IMR-90 (cell line): ENCODE results near the gene LTBP1. TPM values are rescaled to one million over a fixed set of nuclear protein-coding genes. Genes with fewer than 3 reads are reported as not detected.

ENCODE experiments used
- ATAC-seq: fragments of 200-7000 bp; cut with Tn5 transposase; 2 replicates; pipeline ENCODE4 v1.9.1; 2020; ENCODE audit warnings: low read depth, mild to moderate bottlenecking, moderate library complexity
- BruUV-seq: library from RNA; stranded (reverse); fragments of 400-500 nt; replicated peaks from 2 replicates; lab custom pipeline; 2021; lab: Mats Ljungman, UMichigan
- CTCF ChIA-PET: fragments of 300-600 bp; formaldehyde crosslinking; extraction: SDS; loops from one replicate; lab custom pipeline; 2021; ENCODE audit warnings: antibody characterized with exemption; lab: Yijun Ruan, JAX
- POLR2A ChIA-PET: fragments of 300-600 bp; sonication (Branson Sonifier 250); formaldehyde crosslinking; loops from one replicate; lab custom pipeline; 2022; ENCODE audit warnings: antibody characterized with exemption; ENCODE audit not compliant: unreplicated experiment; lab: Charles Lee
- DNase-seq: peaks from one replicate; pipeline ENCODE4 v3.0.0; 2013
- H2AFZ ChIP-seq: replicated peaks from 2 replicates; pipeline ENCODE3; 2013; ENCODE audit warnings: low read length, mild to moderate bottlenecking; ENCODE audit not compliant: poor library complexity
- H2AK5ac ChIP-seq: 2 replicates; pipeline ENCODE4 v1.6.1; 2013; ENCODE audit warnings: low read depth, low read length, inconsistent platforms
- H2AK9ac ChIP-seq: replicated peaks from 2 replicates; pipeline ENCODE3; 2013; ENCODE audit warnings: mild to moderate bottlenecking, low read depth, low read length, moderate library complexity; ENCODE audit not compliant: poor library complexity
- H2BK120ac ChIP-seq: 2 replicates; pipeline ENCODE4 v1.6.1; 2013; ENCODE audit warnings: low read depth, low read length, inconsistent platforms
- H2BK15ac ChIP-seq: 3 replicates; pipeline ENCODE4 v1.6.1; 2013; ENCODE audit warnings: low read depth, low read length, inconsistent platforms
- H2BK20ac ChIP-seq: 2 replicates; pipeline ENCODE4 v1.6.1; 2013; ENCODE audit warnings: low read depth, mild to moderate bottlenecking, inconsistent platforms, low read length, moderate library complexity
- H2BK5ac ChIP-seq: 2 replicates; pipeline ENCODE4 v1.6.1; 2013; ENCODE audit warnings: mild to moderate bottlenecking, low read depth, low read length, inconsistent platforms; ENCODE audit not compliant: poor library complexity, severe bottlenecking
- H3K14ac ChIP-seq: replicated peaks from 2 replicates; pipeline ENCODE4 v1.6.1; 2013; ENCODE audit warnings: low read depth, low read length, inconsistent platforms
- H3K18ac ChIP-seq: 2 replicates; pipeline ENCODE4 v1.6.1; 2013; ENCODE audit warnings: low read depth, low read length, control low read depth
- H3K23ac ChIP-seq: 2 replicates; pipeline ENCODE4 v1.6.1; 2013; ENCODE audit warnings: low read depth, low read length, inconsistent platforms
- H3K27ac ChIP-seq: 2 replicates; pipeline ENCODE4 v1.5.1; 2013; ENCODE audit warnings: mild to moderate bottlenecking, control low read depth, low read length; ENCODE audit not compliant: insufficient read depth
- H3K27me3 ChIP-seq: 2 replicates; pipeline ENCODE4 v1.6.1; 2013; ENCODE audit warnings: low read length; ENCODE audit not compliant: control insufficient read depth, insufficient read depth
- H3K36me3 ChIP-seq: 2 replicates; pipeline ENCODE4 v1.6.1; 2013; ENCODE audit warnings: low read length, mixed read lengths; ENCODE audit not compliant: control insufficient read depth, insufficient read depth
- H3K4ac ChIP-seq: 2 replicates; pipeline ENCODE4 v1.6.1; 2013; ENCODE audit warnings: low read depth, low read length, inconsistent platforms
- H3K4me1 ChIP-seq: 2 replicates; pipeline ENCODE4 v1.6.1; 2013; ENCODE audit warnings: low read length, mixed read lengths; ENCODE audit not compliant: control insufficient read depth, insufficient read depth
- H3K4me2 ChIP-seq: 2 replicates; pipeline ENCODE4 v1.6.1; 2013; ENCODE audit warnings: low read depth, mild to moderate bottlenecking, control low read depth, low read length, moderate library complexity
- H3K4me3 ChIP-seq: 2 replicates; pipeline ENCODE4 v1.5.1; 2013; ENCODE audit warnings: low read depth, mild to moderate bottlenecking, control low read depth, low read length, moderate library complexity; ENCODE audit not compliant: insufficient read depth
- H3K56ac ChIP-seq: 2 replicates; pipeline ENCODE4 v1.6.1; 2013; ENCODE audit warnings: low read length, inconsistent platforms; ENCODE audit not compliant: insufficient read depth; ENCODE audit errors: extremely low read depth
- H3K79me1 ChIP-seq, 2 experiments: 2 replicates each; pipeline ENCODE4 v1.6.1; 2013; ENCODE audit warnings: low read length in 2 of 2, inconsistent platforms in 1 of 2, low read depth in 1 of 2
- H3K9ac ChIP-seq: 2 replicates; pipeline ENCODE4 v1.6.1; 2013; ENCODE audit warnings: low read depth, low read length, control low read depth
- H3K9me1 ChIP-seq: 2 replicates; pipeline ENCODE4 v1.6.1; 2013; ENCODE audit warnings: low read length, inconsistent platforms; ENCODE audit not compliant: insufficient read depth
- H3K9me3 ChIP-seq: 2 replicates; pipeline ENCODE4 v1.6.1; 2013; ENCODE audit warnings: low read length; ENCODE audit not compliant: control insufficient read depth, insufficient read depth
- H4K20me1 ChIP-seq: 2 replicates; pipeline ENCODE4 v1.6.1; 2013; ENCODE audit warnings: low read length, inconsistent platforms; ENCODE audit not compliant: insufficient read depth
- H4K5ac ChIP-seq: 2 replicates; pipeline ENCODE4 v1.6.1; 2013; ENCODE audit warnings: mild to moderate bottlenecking, low read depth, low read length, control low read depth
- H4K8ac ChIP-seq, 2 experiments: 2 replicates each; pipeline ENCODE4 v1.6.1; 2013; ENCODE audit warnings: low read depth in 2 of 2, low read length in 2 of 2, control low read depth in 1 of 2, inconsistent platforms in 1 of 2
- H4K91ac ChIP-seq: 2 replicates; pipeline ENCODE4 v1.6.1; 2013; ENCODE audit warnings: low read depth, low read length, inconsistent platforms; ENCODE audit not compliant: insufficient read depth
- BHLHE40 ChIP-seq: fragments of 150-350 bp; IDR thresholded peaks from 2 replicates; pipeline ENCODE4 v1.6.1; 2016; ENCODE audit warnings: mild to moderate bottlenecking, low read depth, low read length
- CEBPB ChIP-seq: IDR thresholded peaks from 2 replicates; pipeline ENCODE4 v1.6.1; 2012; ENCODE audit warnings: low read depth, low read length, improper control_type of control experiment
- CHD1 ChIP-seq: IDR thresholded peaks from 2 replicates; pipeline ENCODE4 v1.6.1; 2012; ENCODE audit warnings: low read depth, low read length, improper control_type of control experiment
- ELK1 ChIP-seq: fragments of 150-350 bp; IDR thresholded peaks from 2 replicates; pipeline ENCODE4 v1.6.1; 2016; ENCODE audit warnings: low read depth, mild to moderate bottlenecking, low read length, moderate library complexity, borderline replicate concordance
- FOS ChIP-seq: fragments of 150-350 bp; IDR thresholded peaks from 2 replicates; pipeline ENCODE4 v1.6.1; 2016; ENCODE audit warnings: low read depth, low read length
- MAFK ChIP-seq: IDR thresholded peaks from 2 replicates; pipeline ENCODE4 v1.6.1; 2012; ENCODE audit warnings: low read depth, low read length, improper control_type of control experiment
- MXI1 ChIP-seq: IDR thresholded peaks from 2 replicates; pipeline ENCODE4 v1.6.1; 2012; ENCODE audit warnings: low read depth, mild to moderate bottlenecking, low read length, moderate library complexity, borderline replicate concordance
- NFE2L2 ChIP-seq: fragments of 150-350 bp; IDR thresholded peaks from 2 replicates; pipeline ENCODE4 v1.6.1; 2016; ENCODE audit warnings: low read depth, mild to moderate bottlenecking, low read length
- POLR2A ChIP-seq: IDR thresholded peaks from 2 replicates; pipeline ENCODE4 v1.6.1; 2012; ENCODE audit warnings: mild to moderate bottlenecking, low read depth, low read length
- RAD21 ChIP-seq: IDR thresholded peaks from 2 replicates; pipeline ENCODE4 v1.6.1; 2012; ENCODE audit warnings: low read length, improper control_type of control experiment
- RCOR1 ChIP-seq: IDR thresholded peaks from 2 replicates; pipeline ENCODE4 v1.6.1; 2012; ENCODE audit warnings: mild to moderate bottlenecking, low read length, improper control_type of control experiment; ENCODE audit not compliant: insufficient replicate concordance
- RFX5 ChIP-seq: IDR thresholded peaks from 2 replicates; pipeline ENCODE4 v1.8.0; 2012; ENCODE audit warnings: low read depth, mild to moderate bottlenecking, low read length, moderate library complexity
- WGBS, 2 experiments: methylation state at CpG; one replicate each; pipeline versions ENCODE4 v1.1.5 to v1.1.7; 2013; ENCODE audit warnings: missing lambda C conversion rate in 2 of 2; ENCODE audit not compliant: insufficient read length in 1 of 2; ENCODE audit errors: extremely low coverage in 2 of 2; 5-methylcytosine and 5-hydroxymethylcytosine counted together
- dilution Hi-C: fragments of 300-500 bp; cut with HindIII; formaldehyde crosslinking; loops from one replicate; pipeline ENCODE4 v1.14.3; 2018; ENCODE audit warnings: low sequenced_read_pairs; ENCODE audit not compliant: unreplicated experiment
- in situ Hi-C: fragments of 300-500 bp; cut with MboI; formaldehyde crosslinking; loops from 3 replicates; pipeline ENCODE4 v1.14.3; 2019; ENCODE audit warnings: low sequenced_read_pairs, inconsistent platforms, mixed read lengths
- intact Hi-C: fragments of 100-400 bp; cut with micrococcal nuclease; formaldehyde crosslinking; loops from 2 replicates; pipeline ENCODE4 v1.10.0; 2022
- polyA plus RNA-seq, 3 experiments: library from polyadenylated mRNA; depleted of rRNA; stranded (reverse); fragments of >200 nt; gene quantifications; 2 replicates each; pipeline ENCODE4 v1.2.3, GENCODE V29; 2012; ENCODE audit warnings: low replicate concordance in 1 of 3
- total RNA-seq: library from RNA; depleted of rRNA; stranded (reverse); fragments of >200 nt; gene quantifications from 2 replicates; pipeline ENCODE4 v1.2.3, GENCODE V29; 2012
- TF ChIP-seq, protein P1 (sequence below): conservative IDR thresholded peaks from 2 replicates; pipeline ENCODE4 v1.5.1; 2012; ENCODE audit warnings: mild to moderate bottlenecking, low read depth, low read length, improper control_type of control experiment
- TF ChIP-seq, protein P2 (sequence below): fragments of 150-350 bp; IDR thresholded peaks from 2 replicates; pipeline ENCODE4 v1.6.1; 2017; ENCODE audit warnings: mild to moderate bottlenecking, antibody characterized with exemption, low read length, low read depth

Gene LTBP1
- total and polyA plus RNA-seq, 2 of the 4 experiments (the other 2 are of a cell fraction), result 235 to 326 TPM

GRCh38 chr2:33210626-33211025 is 263.9 kb downstream of the LTBP1 start (continued):
- TF ChIP-seq RCOR1, result peak; percentile 28

- H4K8ac ChIP-seq, result peak overlapping the region; percentile 37 to 90
- H4K20me1 ChIP-seq, result no peaks in the 10 kb centered on the region
- peaks cover 39% of the 10 kb centered on the region for H3K4me1 ChIP-seq
- H3K23ac ChIP-seq, result peak overlapping the region; percentile 97; the same call in 1 of the 2 replicates
- H3K18ac ChIP-seq, result peak overlapping the region; percentile 90
- H4K91ac ChIP-seq, result peak overlapping the region; percentile 89
- peak overlapping the region; percentile 86; the same call in 2 of the 3 replicates for H2BK15ac ChIP-seq
- H3K9ac ChIP-seq, result peak overlapping the region; percentile 42; the same call in 1 of the 2 replicates
- POLR2A ChIA-PET, result interaction anchor here (0.6 kb wide), 2 partner anchors 18 to 407 kb away, joined by 3 read pairs; no protein-coding TSS in a partner anchor
- no peaks in the 10 kb centered on the region for H3K9me3 ChIP-seq
- peak overlapping the region; percentile 97 for H2AK5ac ChIP-seq
- peak overlapping the region; percentile 99 for H2BK120ac ChIP-seq
- peaks cover 36 to 73% of the 10 kb centered on the region in 2 experiments for H3K79me1 ChIP-seq
- no peak overlapping the region for H2AK9ac ChIP-seq
- CTCF ChIA-PET, result no interaction called here
- peak overlapping the region; percentile 87 for H4K5ac ChIP-seq
- peaks cover 15% of the 10 kb centered on the region for H3K36me3 ChIP-seq
- peaks cover 36% of the 10 kb centered on the region for H3K9me1 ChIP-seq
- no TSS peak for BruUV-seq
- dilution Hi-C loops, result no loop called here
- peak overlapping the region; percentile 58 for H3K56ac ChIP-seq
- intact Hi-C loops, result no loop called here
- in situ Hi-C loops, result no loop called here
- DNase-seq (peak; percentile 98), ATAC-seq (peak; percentile 57)
- no peak overlapping the region for H2AFZ ChIP-seq
- H3K27me3 ChIP-seq, result no peaks in the 10 kb centered on the region
- peak overlapping the region; percentile 94 for H3K14ac ChIP-seq
- peak overlapping the region; percentile 99 for H2BK20ac ChIP-seq
- 0% methylated on average over 1 of the region's 3 CpGs; no CpG with 5 or more reads in 1 of the 2 experiments for WGBS, 2 experiments
- peak overlapping the region; percentile 94 for H3K4ac ChIP-seq
- H2BK5ac ChIP-seq, result peak overlapping the region; percentile 99
- no peak overlapping the region for H3K4me3 ChIP-seq
- H3K4me2 ChIP-seq, result peak overlapping the region; percentile 44; the same call in 1 of the 2 replicates
- peak overlapping the region; percentile 99 for H3K27ac ChIP-seq
- TF ChIP-seq, protein P1, sequence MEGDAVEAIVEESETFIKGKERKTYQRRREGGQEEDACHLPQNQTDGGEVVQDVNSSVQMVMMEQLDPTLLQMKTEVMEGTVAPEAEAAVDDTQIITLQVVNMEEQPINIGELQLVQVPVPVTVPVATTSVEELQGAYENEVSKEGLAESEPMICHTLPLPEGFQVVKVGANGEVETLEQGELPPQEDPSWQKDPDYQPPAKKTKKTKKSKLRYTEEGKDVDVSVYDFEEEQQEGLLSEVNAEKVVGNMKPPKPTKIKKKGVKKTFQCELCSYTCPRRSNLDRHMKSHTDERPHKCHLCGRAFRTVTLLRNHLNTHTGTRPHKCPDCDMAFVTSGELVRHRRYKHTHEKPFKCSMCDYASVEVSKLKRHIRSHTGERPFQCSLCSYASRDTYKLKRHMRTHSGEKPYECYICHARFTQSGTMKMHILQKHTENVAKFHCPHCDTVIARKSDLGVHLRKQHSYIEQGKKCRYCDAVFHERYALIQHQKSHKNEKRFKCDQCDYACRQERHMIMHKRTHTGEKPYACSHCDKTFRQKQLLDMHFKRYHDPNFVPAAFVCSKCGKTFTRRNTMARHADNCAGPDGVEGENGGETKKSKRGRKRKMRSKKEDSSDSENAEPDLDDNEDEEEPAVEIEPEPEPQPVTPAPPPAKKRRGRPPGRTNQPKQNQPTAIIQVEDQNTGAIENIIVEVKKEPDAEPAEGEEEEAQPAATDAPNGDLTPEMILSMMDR, result no peak
- TF ChIP-seq RAD21 (peak; percentile 25; the same call in 1 of the 2 replicates), RCOR1 (peak; percentile 36), FOS (peak; percentile 66), RFX5 (no peak), MXI1 (no peak), NFE2L2 (peak; percentile 24; the same call in 1 of the 2 replicates), CEBPB (peak; percentile 92), BHLHE40 (peak; percentile 52; the same call in 1 of the 2 replicates), CHD1 (no peak), ELK1 (no peak), MAFK (peak; percentile 44), POLR2A (peak; percentile 70; the same call in 1 of the 2 replicates)
- TF ChIP-seq, protein P2, sequence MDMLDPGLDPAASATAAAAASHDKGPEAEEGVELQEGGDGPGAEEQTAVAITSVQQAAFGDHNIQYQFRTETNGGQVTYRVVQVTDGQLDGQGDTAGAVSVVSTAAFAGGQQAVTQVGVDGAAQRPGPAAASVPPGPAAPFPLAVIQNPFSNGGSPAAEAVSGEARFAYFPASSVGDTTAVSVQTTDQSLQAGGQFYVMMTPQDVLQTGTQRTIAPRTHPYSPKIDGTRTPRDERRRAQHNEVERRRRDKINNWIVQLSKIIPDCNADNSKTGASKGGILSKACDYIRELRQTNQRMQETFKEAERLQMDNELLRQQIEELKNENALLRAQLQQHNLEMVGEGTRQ, result no peak
These were observed 265.4 kb downstream of the LTBP1 start for GRCh38 chr2:33212151-33212550.
